Thyroid gland (tissue), 4 donors: ENCODE data around the gene ZNF280B. TPM values are rescaled to one million over a fixed set of nuclear protein-coding genes. Genes with fewer than 3 reads are reported as not detected.

Experiments
- DNase-seq, 2 donors: peaks; one replicate each; pipeline ENCODE4 v3.0.0-alpha.2; 2019
- H3K27ac ChIP-seq, 3 donors: fragments of 200-600 bp; sonication (generic); 1 replicate in 2 of 3; 2 replicates in 1 of 3; pipeline ENCODE4 v1.5.1; 2016 to 2019; ENCODE audit warnings: mild to moderate bottlenecking in 1 of 3, moderate library complexity in 1 of 3
- H3K27me3 ChIP-seq: fragments of 200-600 bp; sonication (generic); one replicate; pipeline ENCODE4 v1.5.1; 2019
- H3K36me3 ChIP-seq, 2 donors: fragments of 200-600 bp; sonication (generic); one replicate each; pipeline ENCODE4 v1.5.1; 2016 to 2019
- H3K4me1 ChIP-seq, 2 donors: fragments of 200-600 bp; sonication (generic); one replicate each; pipeline ENCODE4 v1.5.1; 2017 to 2019
- H3K4me3 ChIP-seq, 3 donors: fragments of 200-600 bp; sonication (generic); replicated peaks in 1 of 3; 1 replicate in 2 of 3; 2 replicates in 1 of 3; pipeline ENCODE4 v1.5.1; 2016; ENCODE audit warnings: mild to moderate bottlenecking in 1 of 3
- H3K9me3 ChIP-seq: fragments of 200-600 bp; sonication (generic); one replicate; pipeline ENCODE4 v1.5.1; 2017
- CTCF ChIP-seq, 6 experiments: fragments of 200-600 bp in 3 of 6; fragments of 450-650 bp in 3 of 6; sonication (generic) in 3 of 6; IDR thresholded peaks; one replicate each; pipeline ENCODE4 v1.5.1; 2016 to 2019; ENCODE audit warnings: antibody characterized with exemption in 6 of 6, mild to moderate bottlenecking in 2 of 6, inconsistent platforms in 1 of 6, moderate library complexity in 1 of 6
- POLR2A ChIP-seq, 2 donors: fragments of 450-650 bp; IDR thresholded peaks; one replicate each; pipeline ENCODE4 v1.6.1; 2017; ENCODE audit warnings: antibody characterized with exemption in 2 of 2, mild to moderate bottlenecking in 2 of 2, moderate library complexity in 1 of 2
- WGBS, 2 donors: methylation state at CpG; one replicate each; pipeline ENCODE4 v1.1.5; 2017; 5-methylcytosine and 5-hydroxymethylcytosine counted together
- intact Hi-C: fragments of 100-400 bp; cut with DNase I; formaldehyde crosslinking; loops from one replicate; pipeline ENCODE4 v1.15.1; 2023
- total RNA-seq, 4 donors: library from RNA; depleted of rRNA; stranded (reverse); fragments of >200 nt; gene quantifications; one replicate each; pipeline ENCODE4 v1.2.3, GENCODE V29; 2016

Gene ZNF280B
- 1 to 10 TPM; 2.2 to 3.1 (median 2.5) TPM for total RNA-seq

- 3 to 9% methylated on average over 20 to 33 of the region's 72 CpGs for WGBS, 2 donors
- no peaks in the 10 kb centered on the region for H3K9me3 ChIP-seq
- peaks cover 4 to 5% of the 10 kb centered on the region in 2 donors for H3K4me1 ChIP-seq
- intact Hi-C loops = no loop called here
- no peaks in the 10 kb centered on the region for H3K27me3 ChIP-seq
- no peak within 1 kb of the TSS for H3K27ac ChIP-seq
- TF ChIP-seq CTCF (IDR thresholded peaks at IDR 0.05) (peak; percentile 22 to 72 (median 50)), POLR2A (IDR thresholded peaks at IDR 0.05) (peak in 1 of 2 donors; percentile 54)
- DNase-seq = peak; percentile 79 to 80
- H3K4me3 ChIP-seq = peak within 1 kb of the TSS; percentile 3 to 55 (median 41)
- peaks cover 0 to 2% of the 10 kb centered on the region in 2 donors for H3K36me3 ChIP-seq
Observed at GRCh38 chr22:22508274-22509176, at the start of gene ZNF280B. Gene ZNF280B, minus strand, starts transcription at chr22:22508742. Its CDS starts 19,344 bp downstream, at chr22:22489398.

- H3K36me3 ChIP-seq = no peaks in the 10 kb centered on the region
- no peaks in the 10 kb centered on the region for H3K4me1 ChIP-seq
- H3K27me3 ChIP-seq = no peaks in the 10 kb centered on the region
- 90 to 91% methylated on average over 33 to 37 of the region's 38 CpGs for WGBS, 2 donors
- no peak overlapping the region for H3K27ac ChIP-seq
- H3K4me3 ChIP-seq = no peak overlapping the region
- H3K9me3 ChIP-seq = no peaks in the 10 kb centered on the region
- TF ChIP-seq CTCF (IDR thresholded peaks at IDR 0.05) (no peak), POLR2A (IDR thresholded peaks at IDR 0.05) (no peak)
- no peak for DNase-seq
- intact Hi-C loops = no loop called here
Observed at GRCh38 chr22:22556995-22557925, 48.7 kb upstream of the ZNF280B start.

- no peak for DNase-seq
- Histone ChIP-seq H3K4me3 (no peak overlapping the region), H3K27ac (no peak overlapping the region), H3K4me1 (no peaks in the 10 kb centered on the region), H3K36me3 (no peaks in the 10 kb centered on the region), H3K27me3 (no peaks in the 10 kb centered on the region), H3K9me3 (no peaks in the 10 kb centered on the region)
- WGBS, 2 donors = 93 to 95% methylated on average over 14 of the region's 14 CpGs
- TF ChIP-seq CTCF (IDR thresholded peaks at IDR 0.05) (no peak), POLR2A (IDR thresholded peaks at IDR 0.05) (no peak)
- intact Hi-C loops = no loop called here
Observed at GRCh38 chr22:22556578-22556977, 48.0 kb upstream of the ZNF280B start.

GRCh38 chr22:22555596-22555995 is 47.1 kb upstream of the ZNF280B start:
- Histone ChIP-seq H3K36me3 (no peaks in the 10 kb centered on the region), H3K4me3 (no peak overlapping the region), H3K27me3 (no peaks in the 10 kb centered on the region), H3K9me3 (no peaks in the 10 kb centered on the region), H3K4me1 (no peaks in the 10 kb centered on the region), H3K27ac (no peak overlapping the region)
- TF ChIP-seq CTCF (IDR thresholded peaks at IDR 0.05) (no peak), POLR2A (IDR thresholded peaks at IDR 0.05) (no peak)
- no peak for DNase-seq
- intact Hi-C loops = no loop called here
- WGBS, 2 donors = 93 to 99% methylated on average over 9 of the region's 9 CpGs
